Vagina (tissue), 2 donors: Measurements from ENCODE around the gene SEPTIN8. TPM values are rescaled to one million over a fixed set of nuclear protein-coding genes. Genes with fewer than 3 reads are reported as not detected.

Experiments used
- DNase-seq, 2 donors: peaks; one replicate each; pipeline ENCODE4 v3.0.0-alpha.2; 2017; ENCODE audit errors: extremely low spot score in 2 of 2
- H3K27ac ChIP-seq: fragments of 200-600 bp; sonication (generic); one replicate; pipeline ENCODE4 v1.5.1; 2019
- H3K27me3 ChIP-seq: fragments of 200-600 bp; sonication (generic); one replicate; pipeline ENCODE4 v1.5.1; 2019
- H3K36me3 ChIP-seq, 2 donors: fragments of 200-600 bp; sonication (generic); one replicate each; pipeline ENCODE4 v1.5.1; 2017 to 2019
- H3K4me1 ChIP-seq: fragments of 200-600 bp; sonication (generic); one replicate; pipeline ENCODE4 v1.5.1; 2019
- H3K4me3 ChIP-seq, 2 donors: fragments of 200-600 bp; sonication (generic); 1 replicate in 1 of 2; 2 replicates in 1 of 2; pipeline ENCODE4 v1.5.1; 2016 to 2019
- H3K9me3 ChIP-seq: fragments of 200-600 bp; sonication (generic); one replicate; pipeline ENCODE4 v1.5.1; 2019
- POLR2A ChIP-seq, 2 donors: fragments of 450-650 bp; IDR thresholded peaks; one replicate each; pipeline ENCODE4 v1.6.1; 2017; ENCODE audit warnings: antibody characterized with exemption in 2 of 2, mild to moderate bottlenecking in 2 of 2, moderate library complexity in 2 of 2
- POLR2AphosphoS5 ChIP-seq, 2 donors: sonication (generic); formaldehyde crosslinking; IDR thresholded peaks; one replicate each; pipeline ENCODE4 v1.9.0; 2017; ENCODE audit warnings: antibody characterized with exemption in 2 of 2, mild to moderate bottlenecking in 2 of 2, low read depth in 1 of 2; ENCODE audit not compliant: insufficient read depth in 1 of 2
- intact Hi-C: fragments of 100-400 bp; cut with DNase I; formaldehyde crosslinking; loops from one replicate; pipeline ENCODE4 v1.15.1; 2023
- total RNA-seq: library from RNA; depleted of rRNA; stranded (reverse); fragments of >200 nt; gene quantifications from one replicate; pipeline ENCODE4 v1.2.3, GENCODE V29; 2016
- TF ChIP-seq, protein P1 (sequence below), 3 experiments: fragments of 450-650 bp in 2 of 3; fragments of 200-600 bp in 1 of 3; sonication (generic) in 1 of 3; IDR thresholded peaks; one replicate each; pipeline ENCODE4 v1.5.1; 2017 to 2019; ENCODE audit warnings: antibody characterized with exemption in 3 of 3, mild to moderate bottlenecking in 2 of 3, moderate library complexity in 2 of 3

The SEPTIN8 gene
- total RNA-seq, 1 donor from 2014 or later, result 52.8 TPM

- DNase-seq, result no peak
- Histone ChIP-seq H3K4me1 (peaks cover 18% of the 10 kb centered on the region), H3K27ac (no peak overlapping the region), H3K9me3 (no peaks in the 10 kb centered on the region), H3K27me3 (peaks cover 4% of the 10 kb centered on the region), H3K36me3 (no peaks in the 10 kb centered on the region), H3K4me3 (no peak overlapping the region)
- intact Hi-C loops, result no loop called here
- no peak for TF ChIP-seq POLR2A (IDR thresholded peaks at IDR 0.05)
- TF ChIP-seq, protein P1, sequence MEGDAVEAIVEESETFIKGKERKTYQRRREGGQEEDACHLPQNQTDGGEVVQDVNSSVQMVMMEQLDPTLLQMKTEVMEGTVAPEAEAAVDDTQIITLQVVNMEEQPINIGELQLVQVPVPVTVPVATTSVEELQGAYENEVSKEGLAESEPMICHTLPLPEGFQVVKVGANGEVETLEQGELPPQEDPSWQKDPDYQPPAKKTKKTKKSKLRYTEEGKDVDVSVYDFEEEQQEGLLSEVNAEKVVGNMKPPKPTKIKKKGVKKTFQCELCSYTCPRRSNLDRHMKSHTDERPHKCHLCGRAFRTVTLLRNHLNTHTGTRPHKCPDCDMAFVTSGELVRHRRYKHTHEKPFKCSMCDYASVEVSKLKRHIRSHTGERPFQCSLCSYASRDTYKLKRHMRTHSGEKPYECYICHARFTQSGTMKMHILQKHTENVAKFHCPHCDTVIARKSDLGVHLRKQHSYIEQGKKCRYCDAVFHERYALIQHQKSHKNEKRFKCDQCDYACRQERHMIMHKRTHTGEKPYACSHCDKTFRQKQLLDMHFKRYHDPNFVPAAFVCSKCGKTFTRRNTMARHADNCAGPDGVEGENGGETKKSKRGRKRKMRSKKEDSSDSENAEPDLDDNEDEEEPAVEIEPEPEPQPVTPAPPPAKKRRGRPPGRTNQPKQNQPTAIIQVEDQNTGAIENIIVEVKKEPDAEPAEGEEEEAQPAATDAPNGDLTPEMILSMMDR (IDR thresholded peaks at IDR 0.05), result no peak
- no peak for TF ChIP-seq POLR2AphosphoS5 (IDR thresholded peaks at IDR 0.05; ENCODE audit: insufficient read depth in 1 of 2, low read depth in 1 of 2)
These were observed 38.4 kb upstream of the SEPTIN8 start for GRCh38 chr5:132815454-132815853.

DNA sequence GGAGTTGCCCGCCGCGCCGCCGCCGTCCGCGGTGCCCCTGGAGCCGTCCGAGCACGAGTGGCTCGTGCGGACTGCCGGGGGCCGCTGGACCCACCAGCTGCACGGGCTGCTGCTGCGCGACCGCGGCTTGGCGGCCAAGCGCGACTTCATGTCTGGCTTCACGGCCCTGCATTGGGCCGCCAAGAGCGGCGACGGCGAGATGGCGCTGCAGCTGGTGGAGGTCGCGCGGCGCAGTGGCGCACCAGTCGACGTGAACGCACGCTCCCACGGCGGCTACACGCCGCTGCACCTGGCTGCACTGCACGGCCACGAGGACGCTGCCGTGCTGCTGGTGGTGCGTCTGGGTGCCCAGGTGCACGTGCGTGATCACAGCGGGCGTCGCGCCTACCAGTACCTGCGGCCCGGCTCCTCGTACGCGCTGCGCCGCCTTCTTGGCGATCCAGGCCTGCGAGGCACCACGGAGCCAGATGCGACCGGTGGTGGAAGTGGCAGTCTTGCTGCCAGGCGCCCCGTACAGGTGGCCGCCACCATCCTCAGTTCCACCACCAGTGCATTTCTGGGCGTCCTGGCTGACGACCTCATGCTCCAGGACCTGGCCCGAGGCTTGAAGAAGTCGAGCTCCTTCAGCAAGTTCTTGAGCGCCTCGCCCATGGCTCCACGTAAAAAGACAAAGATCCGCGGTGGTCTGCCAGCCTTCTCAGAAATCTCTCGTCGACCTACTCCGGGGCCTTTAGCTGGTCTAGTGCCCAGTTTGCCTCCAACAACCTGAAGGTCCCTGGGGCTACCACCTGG lies 37.7 kb upstream of the SEPTIN8 start:
- no peak for TF ChIP-seq POLR2AphosphoS5 (IDR thresholded peaks at IDR 0.05; ENCODE audit: insufficient read depth in 1 of 2, low read depth in 1 of 2)
- TF ChIP-seq, protein P1 (IDR thresholded peaks at IDR 0.05), result no peak
- no peak for TF ChIP-seq POLR2A (IDR thresholded peaks at IDR 0.05)
- Histone ChIP-seq H3K27me3 (peaks cover 4% of the 10 kb centered on the region), H3K9me3 (no peaks in the 10 kb centered on the region), H3K36me3 (no peaks in the 10 kb centered on the region), H3K27ac (no peak overlapping the region), H3K4me3 (peak overlapping the region; percentile 35 to 37), H3K4me1 (peaks cover 14% of the 10 kb centered on the region)
- DNase-seq, result no peak
- intact Hi-C loops, result no loop called here

DNA sequence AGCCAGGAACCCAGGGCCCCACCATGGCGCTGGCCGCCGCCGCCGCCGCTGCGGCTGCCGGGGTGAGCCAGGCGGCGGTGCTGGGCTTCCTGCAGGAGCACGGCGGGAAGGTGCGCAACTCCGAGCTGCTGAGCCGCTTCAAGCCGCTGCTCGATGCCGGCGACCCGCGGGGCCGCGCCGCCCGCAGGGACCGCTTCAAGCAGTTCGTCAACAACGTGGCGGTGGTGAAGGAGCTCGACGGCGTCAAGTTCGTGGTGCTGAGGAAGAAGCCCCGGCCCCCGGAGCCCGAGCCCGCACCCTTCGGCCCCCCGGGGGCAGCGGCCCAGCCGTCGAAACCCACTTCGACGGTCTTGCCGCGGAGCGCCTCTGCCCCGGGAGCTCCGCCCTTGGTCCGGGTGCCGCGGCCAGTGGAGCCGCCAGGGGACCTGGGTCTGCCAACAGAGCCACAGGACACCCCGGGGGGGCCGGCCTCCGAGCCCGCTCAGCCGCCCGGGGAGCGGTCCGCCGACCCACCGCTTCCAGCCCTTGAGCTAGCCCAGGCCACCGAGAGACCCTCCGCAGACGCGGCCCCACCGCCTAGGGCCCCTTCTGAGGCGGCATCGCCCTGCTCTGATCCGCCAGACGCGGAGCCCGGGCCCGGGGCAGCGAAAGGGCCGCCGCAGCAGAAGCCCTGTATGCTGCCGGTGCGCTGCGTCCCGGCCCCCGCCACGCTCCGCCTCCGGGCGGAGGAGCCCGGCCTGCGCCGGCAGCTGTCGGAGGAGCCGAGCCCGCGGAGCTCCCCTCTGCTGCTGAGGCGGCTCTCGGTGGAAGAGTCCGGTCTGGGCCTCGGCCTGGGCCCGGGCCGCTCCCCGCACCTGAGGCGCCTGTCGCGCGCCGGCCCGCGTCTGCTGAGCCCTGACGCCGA lies 36.8 kb upstream of the SEPTIN8 start:
- Histone ChIP-seq H3K9me3 (no peaks in the 10 kb centered on the region), H3K4me1 (peaks cover 12% of the 10 kb centered on the region), H3K4me3 (peak overlapping the region; percentile 35 to 37), H3K36me3 (no peaks in the 10 kb centered on the region), H3K27me3 (peaks cover 4% of the 10 kb centered on the region), H3K27ac (no peak overlapping the region)
- intact Hi-C loops, result no loop called here
- no peak for DNase-seq
- TF ChIP-seq POLR2A (IDR thresholded peaks at IDR 0.05) (no peak), POLR2AphosphoS5 (IDR thresholded peaks at IDR 0.05; ENCODE audit: insufficient read depth in 1 of 2, low read depth in 1 of 2) (no peak)
- TF ChIP-seq, protein P1 (IDR thresholded peaks at IDR 0.05), result no peak

DNA sequence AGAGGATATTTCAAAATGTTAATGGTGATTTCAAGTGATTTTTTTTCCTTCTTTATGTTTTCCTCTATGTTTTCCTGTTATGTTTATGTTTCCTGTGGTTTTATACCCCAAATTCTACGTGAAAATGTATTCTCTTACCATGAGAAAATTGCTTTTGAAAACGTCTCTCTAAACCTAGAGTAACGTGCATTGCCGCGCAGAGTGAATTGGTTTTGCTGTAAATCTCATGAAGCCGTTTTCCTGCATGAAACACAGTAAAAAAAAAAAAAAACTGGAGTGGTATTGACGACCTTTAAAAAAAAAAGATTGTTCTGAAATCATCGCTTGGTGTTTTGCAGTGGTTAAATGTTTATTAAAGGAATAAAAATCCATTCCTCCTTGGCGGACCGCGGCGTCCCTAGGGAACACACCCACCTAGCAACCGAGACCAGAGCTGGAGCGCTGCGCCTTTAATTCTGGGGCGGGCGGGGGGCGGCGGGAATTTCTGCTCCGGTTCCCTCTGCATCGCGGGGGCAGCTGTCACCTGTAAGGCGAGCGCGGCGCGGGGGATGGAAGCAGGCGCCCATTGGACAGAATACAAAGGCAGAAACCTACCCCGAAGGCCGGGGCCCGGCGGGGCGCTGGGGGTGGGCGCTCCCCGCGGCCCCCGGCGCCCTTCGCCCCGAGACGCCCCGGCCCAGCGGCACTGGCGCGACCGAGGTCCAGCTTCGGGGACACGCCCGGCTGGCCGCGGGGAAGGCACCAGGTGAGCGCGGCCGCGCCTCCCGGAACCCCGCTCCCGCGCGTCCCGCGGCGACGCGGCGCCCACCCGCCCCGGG lies 36.0 kb upstream of the SEPTIN8 start, which contains the start of gene SOWAHA:
TSS of gene SOWAHA (plus strand) at position 522 of the 818 bp plus-strand sequence. CDS start 320 bp downstream, outside the sequence.
- Histone ChIP-seq H3K9me3 (no peaks in the 10 kb centered on the region), H3K4me3 (peak within 1 kb of the TSS; percentile 35 to 37), H3K27ac (no peak within 1 kb of the TSS), H3K27me3 (peaks cover 4% of the 10 kb centered on the region), H3K36me3 (no peaks in the 10 kb centered on the region), H3K4me1 (peaks cover 12% of the 10 kb centered on the region)
- intact Hi-C loops, result no loop called here
- TF ChIP-seq POLR2AphosphoS5 (IDR thresholded peaks at IDR 0.05; ENCODE audit: insufficient read depth in 1 of 2, low read depth in 1 of 2) (no peak), POLR2A (IDR thresholded peaks at IDR 0.05) (no peak)
- TF ChIP-seq, protein P1 (IDR thresholded peaks at IDR 0.05), result no peak
- DNase-seq, result no peak
